ENCODE data around the gene SCLT1.

Gene SCLT1

GRCh38 chr4:128954941-128955340 is 138.4 kb downstream of the SCLT1 start:
- no peak for DNase-seq

DNA sequence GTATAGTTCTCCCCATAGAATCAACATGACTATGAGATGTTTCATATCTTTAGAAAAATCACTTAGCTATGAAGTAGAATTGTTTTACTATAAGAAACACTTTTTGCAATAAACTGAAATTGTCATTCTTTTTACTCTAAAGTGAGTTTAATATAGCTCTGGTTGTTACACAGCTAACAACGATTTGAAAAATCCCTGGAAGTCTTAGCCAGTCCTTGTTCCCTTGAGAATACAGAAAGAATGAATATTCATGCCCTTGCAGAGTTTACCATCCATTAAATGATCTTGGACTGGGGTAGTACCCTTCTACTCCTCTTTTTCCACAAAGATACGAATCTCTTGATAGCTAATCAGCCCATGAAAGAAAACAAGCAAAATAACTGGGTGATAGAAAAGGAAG is 142.0 kb downstream of the SCLT1 start:
- no peak for DNase-seq

DNA sequence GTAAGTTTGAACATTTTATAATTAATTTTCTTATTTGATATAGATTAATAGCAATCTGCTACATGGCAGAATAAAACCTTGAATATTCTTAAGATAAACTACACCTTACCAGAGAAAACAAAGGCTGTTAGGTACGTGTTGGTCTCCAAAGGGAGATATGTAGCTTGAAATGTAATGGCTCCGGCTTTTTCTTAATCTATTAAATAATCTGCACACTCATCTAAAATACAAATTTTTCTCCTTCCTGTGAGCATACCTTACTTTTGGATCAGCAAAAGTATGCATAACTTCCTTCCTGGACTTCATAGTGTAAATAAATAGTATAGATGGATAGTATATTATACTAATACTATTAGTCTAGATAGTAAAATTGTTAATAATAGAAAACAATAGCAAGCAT is 142.5 kb downstream of the SCLT1 start:
- no peak for DNase-seq

DNA sequence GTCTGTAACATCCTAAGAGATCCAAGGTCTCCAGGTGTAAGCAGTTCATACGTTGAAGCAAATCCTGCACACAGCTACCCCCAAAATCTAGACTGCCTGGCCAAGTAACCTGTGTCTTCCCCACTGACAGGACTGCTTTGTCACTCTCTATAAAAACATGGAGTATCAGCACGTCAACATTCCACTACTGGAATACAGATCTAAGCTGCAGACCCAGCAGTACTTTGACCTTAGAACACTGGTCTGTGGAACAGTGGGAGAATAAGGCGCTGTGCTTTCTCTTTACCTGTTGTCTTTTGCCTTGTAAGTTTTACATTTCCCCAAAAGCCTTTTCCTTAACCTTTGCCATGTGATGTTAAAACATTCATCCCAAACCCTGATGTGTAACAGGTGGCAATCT is 146.4 kb downstream of the SCLT1 start:
- no peak for DNase-seq

DNA sequence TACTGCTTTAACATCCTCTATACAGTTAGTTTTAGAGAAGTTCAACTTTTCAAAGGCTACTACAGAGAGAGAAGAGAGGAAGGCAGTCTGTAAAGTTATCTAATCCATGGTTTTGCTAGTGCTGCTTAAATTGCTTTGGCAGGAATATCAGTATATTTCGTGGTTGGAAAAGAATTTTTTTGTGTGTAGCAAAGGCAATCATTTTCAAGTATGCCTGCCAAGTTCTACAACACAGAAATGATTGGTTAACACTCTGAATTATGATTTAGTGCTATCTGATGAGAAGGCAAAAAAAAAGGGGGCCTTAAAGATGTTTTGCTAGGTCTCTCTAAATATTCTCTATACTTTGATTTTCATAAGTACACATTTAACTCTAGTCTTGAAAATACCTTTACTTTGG is 150.7 kb downstream of the SCLT1 start:
- DNase-seq = no peak

DNA sequence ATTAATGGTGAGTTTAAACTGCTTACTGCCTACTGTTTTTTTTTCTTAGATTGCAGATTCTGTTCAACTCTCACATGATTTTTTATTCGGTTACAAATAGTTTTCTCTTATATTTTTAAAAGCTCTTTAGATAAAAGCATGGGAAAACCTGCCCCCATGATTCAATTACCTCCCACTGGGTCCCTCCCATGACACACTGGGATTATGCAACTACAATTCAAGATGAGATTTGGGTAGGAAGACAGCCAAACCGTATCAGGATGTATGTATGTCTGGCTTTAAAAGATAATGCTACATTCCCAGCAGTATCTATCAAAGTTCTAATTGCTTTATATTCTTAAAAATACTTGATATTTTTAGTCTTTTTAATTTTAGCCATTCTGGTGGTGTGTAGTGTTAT is 152.4 kb downstream of the SCLT1 start:
- DNase-seq = no peak

DNA sequence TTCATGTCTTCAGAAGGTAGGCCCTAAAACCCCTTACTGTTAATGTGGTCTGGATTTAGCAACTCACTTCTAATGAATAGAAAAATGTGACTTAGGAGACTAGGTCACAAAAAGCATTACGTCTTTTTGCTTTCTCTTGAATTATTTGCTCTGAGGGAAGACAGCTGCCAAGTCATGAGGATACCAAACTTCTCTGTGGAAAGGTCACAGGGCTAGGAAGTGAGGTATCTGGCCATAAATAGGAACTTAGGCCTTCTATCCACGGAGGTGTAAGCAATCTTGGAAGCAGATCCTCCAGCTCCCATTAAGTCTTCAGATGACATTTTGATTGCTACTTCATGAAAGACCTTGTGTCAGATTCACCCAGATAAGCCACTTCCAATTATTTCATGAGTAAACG is 163.3 kb downstream of the SCLT1 start:
- DNase-seq = no peak

- no peak for DNase-seq
Observed at GRCh38 chr4:128924951-128925350, 168.4 kb downstream of the SCLT1 start.

DNA sequence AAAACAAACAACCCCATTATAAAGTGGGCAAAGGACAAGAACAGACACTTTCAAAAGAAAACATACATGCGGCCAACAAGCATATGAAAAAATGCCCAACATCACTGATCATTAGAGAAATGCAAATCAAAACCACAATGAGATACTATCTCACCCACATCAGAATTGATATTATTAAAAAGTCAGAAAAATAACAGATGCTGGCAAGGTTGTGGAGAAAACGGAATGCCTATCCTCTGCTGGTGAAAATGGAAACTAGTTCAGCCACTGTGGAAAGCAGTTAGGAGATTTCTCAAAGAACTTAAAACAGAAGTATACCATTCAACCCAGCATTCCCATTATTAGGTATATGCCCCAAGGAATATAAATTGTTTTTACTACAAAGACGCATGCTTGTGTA is 171.4 kb downstream of the SCLT1 start:
- no peak for DNase-seq

- DNase-seq = no peak
Observed at GRCh38 chr4:128917781-128918180, 175.6 kb downstream of the SCLT1 start.

DNA sequence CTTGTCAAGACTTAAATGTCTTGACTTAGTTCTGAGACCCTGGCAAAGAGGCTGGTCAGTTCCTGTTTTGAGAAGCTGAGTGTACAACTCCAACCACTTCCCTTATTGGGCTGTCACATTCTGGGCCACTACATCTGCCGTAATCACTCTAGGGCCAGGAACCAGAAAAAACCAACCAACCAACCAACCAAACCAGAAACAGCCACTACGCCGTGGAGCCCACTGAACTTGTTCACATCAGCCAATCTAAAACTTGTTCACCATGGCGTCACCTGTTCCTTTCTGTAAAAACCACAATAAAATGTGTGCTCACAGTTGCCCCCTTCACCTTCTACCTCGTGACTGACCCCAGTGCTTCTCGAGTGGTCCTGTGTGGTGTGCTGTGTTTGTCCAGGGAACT is 176.5 kb downstream of the SCLT1 start:
- DNase-seq = no peak

DNA sequence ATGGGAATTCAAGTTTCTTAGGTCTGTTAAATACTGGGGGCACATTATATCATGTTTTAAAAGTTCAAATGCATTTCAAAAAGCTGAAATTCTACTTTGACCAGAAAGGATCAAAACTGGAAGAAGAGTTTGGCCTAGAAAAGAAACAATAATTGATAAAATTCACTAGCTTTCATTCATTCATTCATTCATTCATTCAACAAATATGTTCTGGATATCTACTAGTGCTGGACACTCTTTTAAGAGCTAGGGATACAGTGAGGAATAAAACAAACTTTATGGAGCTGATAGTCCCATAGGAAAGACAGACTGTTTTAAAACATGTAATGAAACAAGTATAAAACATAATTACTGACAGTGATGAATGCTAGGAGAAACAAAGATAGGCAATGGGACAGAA is 177.8 kb downstream of the SCLT1 start:
- no peak for DNase-seq

GRCh38 chr4:128913228-128913627 is 180.1 kb downstream of the SCLT1 start:
- DNase-seq = no peak

- no peak for DNase-seq
Observed at GRCh38 chr4:128908735-128909134, 184.6 kb downstream of the SCLT1 start.

- DNase-seq = no peak
Observed at GRCh38 chr4:128907981-128908380, 185.4 kb downstream of the SCLT1 start.

- DNase-seq = no peak
Observed at GRCh38 chr4:128906581-128906980, 186.8 kb downstream of the SCLT1 start.

- no peak for DNase-seq
Observed at GRCh38 chr4:128904821-128905220, 188.5 kb downstream of the SCLT1 start.

DNA sequence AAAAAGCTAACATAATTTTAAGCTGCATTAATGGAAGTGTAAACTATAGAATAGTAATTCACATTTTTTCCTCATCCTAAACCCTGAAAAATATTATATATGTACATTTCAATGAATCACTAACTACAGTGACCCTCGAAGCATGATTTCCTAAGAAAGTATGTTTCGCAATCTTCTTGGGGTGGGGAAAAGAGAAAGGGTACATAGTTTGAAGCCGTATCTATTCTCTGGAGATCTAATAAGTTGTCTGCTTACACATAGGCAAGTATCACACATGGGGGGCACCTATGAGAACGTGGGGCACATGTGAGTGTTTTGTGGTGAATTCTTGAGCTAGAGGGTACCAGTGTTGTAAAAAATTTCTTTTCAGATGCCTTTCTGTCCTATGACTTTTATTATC is 212.7 kb downstream of the SCLT1 start:
- no peak for DNase-seq

GRCh38 chr4:128879971-128880370 is 213.4 kb downstream of the SCLT1 start:
- no peak for DNase-seq

- DNase-seq = no peak
Observed at GRCh38 chr4:128879283-128879682, 214.1 kb downstream of the SCLT1 start.

- DNase-seq = no peak
Observed at GRCh38 chr4:128877934-128878333, 215.4 kb downstream of the SCLT1 start.

DNA sequence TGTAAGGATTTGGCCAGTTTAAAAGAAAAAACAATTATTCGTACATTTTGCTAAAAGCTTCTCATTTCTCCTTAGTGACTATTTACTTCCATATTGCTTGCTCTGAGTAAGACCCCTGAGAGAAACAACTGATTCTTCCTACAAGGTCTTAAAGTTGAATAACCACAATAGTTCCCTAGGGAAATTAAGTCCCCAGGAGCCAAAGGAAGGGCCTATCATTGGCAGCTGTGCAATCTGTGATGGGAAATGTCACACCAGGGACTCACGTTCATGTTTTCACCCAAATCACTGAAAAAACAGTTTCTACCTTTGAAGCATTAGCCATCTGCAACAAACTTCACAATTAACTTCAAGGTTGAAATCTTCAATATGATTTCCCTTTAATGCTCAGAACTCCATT is 217.1 kb downstream of the SCLT1 start:
- DNase-seq = no peak

- DNase-seq = no peak
Observed at GRCh38 chr4:128871948-128872347, 221.4 kb downstream of the SCLT1 start.

GRCh38 chr4:128869776-128870509 is 223.4 kb downstream of the SCLT1 start:
- no peak for DNase-seq

GRCh38 chr4:128868758-128869157 is 224.6 kb downstream of the SCLT1 start:
- DNase-seq = no peak

DNA sequence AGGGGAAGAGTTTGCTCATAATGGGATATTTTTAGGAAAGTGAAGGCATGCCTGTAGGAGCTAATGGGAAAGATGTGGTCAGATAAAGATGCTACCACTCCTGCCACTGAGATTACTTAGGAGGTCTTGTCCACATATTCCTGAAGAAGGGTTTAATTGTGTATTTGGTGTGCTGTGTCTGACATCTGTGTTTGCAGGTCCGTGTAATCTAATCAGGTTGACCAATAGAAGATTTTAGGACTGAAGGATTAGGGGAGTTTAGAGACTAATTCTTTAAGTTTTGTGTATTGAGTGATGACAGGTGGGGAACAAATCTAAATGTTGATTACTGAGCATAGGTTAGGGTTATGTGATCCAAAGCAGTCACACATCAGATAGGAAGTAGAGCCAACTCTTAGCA is 226.6 kb downstream of the SCLT1 start:
- DNase-seq = no peak
